Measurements from ENCODE around the gene FBXL7.

DNA sequence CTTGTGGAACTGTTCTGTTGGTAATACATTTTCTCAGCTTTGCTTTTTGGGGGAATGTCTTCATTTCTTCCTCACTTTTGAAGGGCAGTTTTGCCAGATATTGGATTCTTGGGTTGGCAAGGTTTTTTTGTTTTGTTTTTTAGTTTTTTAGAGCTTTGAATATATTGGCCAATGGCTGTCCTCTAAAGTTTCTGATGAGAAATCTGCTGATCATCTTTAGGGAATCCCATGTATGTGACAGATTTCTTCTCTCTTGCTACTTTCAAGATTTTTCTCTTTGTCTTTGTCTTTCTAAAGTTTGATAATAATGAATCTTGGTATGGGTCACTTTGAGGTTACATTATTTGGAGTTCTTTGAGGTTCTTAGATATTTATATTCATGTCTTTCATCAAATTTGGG, 227.4 kb downstream of the FBXL7 start:
- TF ChIP-seq, protein P1, sequence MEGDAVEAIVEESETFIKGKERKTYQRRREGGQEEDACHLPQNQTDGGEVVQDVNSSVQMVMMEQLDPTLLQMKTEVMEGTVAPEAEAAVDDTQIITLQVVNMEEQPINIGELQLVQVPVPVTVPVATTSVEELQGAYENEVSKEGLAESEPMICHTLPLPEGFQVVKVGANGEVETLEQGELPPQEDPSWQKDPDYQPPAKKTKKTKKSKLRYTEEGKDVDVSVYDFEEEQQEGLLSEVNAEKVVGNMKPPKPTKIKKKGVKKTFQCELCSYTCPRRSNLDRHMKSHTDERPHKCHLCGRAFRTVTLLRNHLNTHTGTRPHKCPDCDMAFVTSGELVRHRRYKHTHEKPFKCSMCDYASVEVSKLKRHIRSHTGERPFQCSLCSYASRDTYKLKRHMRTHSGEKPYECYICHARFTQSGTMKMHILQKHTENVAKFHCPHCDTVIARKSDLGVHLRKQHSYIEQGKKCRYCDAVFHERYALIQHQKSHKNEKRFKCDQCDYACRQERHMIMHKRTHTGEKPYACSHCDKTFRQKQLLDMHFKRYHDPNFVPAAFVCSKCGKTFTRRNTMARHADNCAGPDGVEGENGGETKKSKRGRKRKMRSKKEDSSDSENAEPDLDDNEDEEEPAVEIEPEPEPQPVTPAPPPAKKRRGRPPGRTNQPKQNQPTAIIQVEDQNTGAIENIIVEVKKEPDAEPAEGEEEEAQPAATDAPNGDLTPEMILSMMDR (IDR thresholded peaks at IDR 0.05; ENCODE audit: low read depth, low read length): no peak
- no peak for TF ChIP-seq EZH2phosphoT487 (IDR thresholded peaks at IDR 0.05; ENCODE audit: low read depth)

All from OCI-LY3 (cell line).